ENCODE results near the gene IL34. TPM values are rescaled to one million over a fixed set of nuclear protein-coding genes. Genes with fewer than 3 reads are reported as not detected.

The IL34 gene
- total RNA-seq, 1 experiment from 2014 or later: 8.8 TPM

- 0 out of 2 replicates have a peak, but pooled peaks cover under 1% of the 10 kb centered on the region for H3K27me3 ChIP-seq (ENCODE audit: control insufficient read depth, insufficient read depth, low read length)
- H3K36me3 ChIP-seq (replicated peaks; ENCODE audit: control insufficient read depth, insufficient read depth, low read length): no peaks in the 10 kb centered on the region; the same call in none of the 2 replicates
- no peak overlapping the region for H3K4me3 ChIP-seq (ENCODE audit: insufficient read depth, low read depth, low read length)
- DNase-seq: no peak
These were observed 45.1 kb downstream of the IL34 start for GRCh38 chr16:70691223-70692129.

- Histone ChIP-seq H3K36me3 (replicated peaks; ENCODE audit: control insufficient read depth, insufficient read depth, low read length) (no peaks in the 10 kb centered on the region; the same call in none of the 2 replicates), H3K27me3 (ENCODE audit: control insufficient read depth, insufficient read depth, low read length) (no peaks in the 10 kb centered on the region), H3K4me3 (ENCODE audit: insufficient read depth, low read depth, low read length) (no peak overlapping the region)
- no peak for DNase-seq
These were observed 45.9 kb downstream of the IL34 start for GRCh38 chr16:70692130-70692872.

DNA sequence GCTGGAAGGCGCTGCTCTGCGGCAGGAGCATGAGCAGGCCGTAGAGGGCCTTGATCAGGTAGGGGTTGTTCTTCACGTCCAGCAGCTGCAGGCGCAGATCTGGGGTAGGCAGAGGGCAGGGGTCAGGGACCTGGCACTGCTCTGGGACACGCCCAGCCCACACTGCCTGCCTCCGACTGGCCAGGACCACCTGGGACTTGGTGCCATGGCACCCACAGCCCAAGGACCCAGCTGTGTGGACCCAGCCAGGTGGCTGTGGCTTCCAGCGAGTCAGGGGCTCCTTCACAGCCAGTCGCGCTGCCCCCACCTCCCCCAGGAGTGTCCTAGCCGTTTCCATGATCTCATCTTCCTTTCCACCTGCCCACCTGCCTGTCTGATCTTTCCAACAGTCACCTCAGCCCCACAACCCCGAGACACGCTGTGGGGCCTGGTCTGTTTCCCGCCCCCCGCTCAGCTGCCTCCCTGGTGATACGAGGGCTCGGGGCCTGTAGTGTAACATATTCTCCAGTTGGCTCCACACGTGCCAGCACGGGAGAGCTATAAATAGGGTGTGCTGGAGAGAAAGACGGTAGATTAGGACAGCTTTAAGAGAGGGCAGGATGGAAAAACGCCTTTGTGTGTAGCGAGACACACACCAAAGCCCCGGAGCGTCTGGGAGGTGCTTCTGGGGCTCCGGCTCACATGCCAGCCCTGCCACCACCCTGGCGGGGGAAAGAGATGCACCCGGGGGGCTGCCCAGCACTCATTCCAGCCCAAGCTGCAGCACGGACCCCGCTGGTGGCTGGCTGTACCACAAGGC is 46.7 kb downstream of the IL34 start:
- Histone ChIP-seq H3K36me3 (replicated peaks; ENCODE audit: control insufficient read depth, insufficient read depth, low read length) (no peaks in the 10 kb centered on the region; the same call in none of the 2 replicates), H3K27me3 (ENCODE audit: control insufficient read depth, insufficient read depth, low read length) (no peaks in the 10 kb centered on the region), H3K4me3 (ENCODE audit: insufficient read depth, low read depth, low read length) (no peak overlapping the region)
- no peak for DNase-seq

DNA sequence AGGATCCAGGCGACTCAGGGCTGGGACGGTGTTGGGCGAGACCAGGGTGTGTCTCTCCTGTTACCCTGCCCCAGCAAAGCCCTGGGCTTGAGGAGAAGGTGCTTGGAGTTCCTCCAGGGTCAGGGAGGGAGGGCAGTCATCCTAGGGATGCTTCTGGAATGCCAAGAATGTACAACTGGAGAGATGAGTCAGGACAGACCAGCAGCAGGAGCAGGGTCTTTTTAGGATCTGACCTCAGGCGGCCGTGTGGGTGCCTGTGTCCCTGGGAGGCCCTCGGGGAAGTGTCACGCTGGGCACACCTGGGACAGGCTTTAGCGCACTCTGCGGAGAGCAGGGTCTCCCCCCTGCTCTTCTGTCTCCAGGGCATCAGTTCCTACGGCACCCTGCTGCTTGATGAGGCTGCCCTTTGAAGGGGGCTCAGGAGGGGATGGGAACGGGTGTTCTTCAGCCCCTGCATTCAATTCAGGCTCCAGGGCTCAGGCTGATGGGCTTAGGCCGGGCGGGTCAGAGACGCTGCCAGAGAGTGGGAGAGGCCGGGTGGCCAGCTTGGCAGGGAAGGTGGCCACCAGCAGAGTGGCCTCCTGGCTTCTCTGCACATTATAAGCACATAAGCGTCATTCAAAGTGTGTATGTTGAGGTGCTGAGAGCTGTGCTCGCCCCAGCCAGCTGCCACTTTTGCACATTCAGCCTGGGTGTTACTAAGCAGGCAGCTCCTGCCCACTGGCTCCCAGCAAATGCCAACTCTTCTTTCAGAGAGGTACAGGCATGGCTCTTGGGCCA is 47.9 kb downstream of the IL34 start:
- no peaks in the 10 kb centered on the region; the same call in none of the 2 replicates for H3K36me3 ChIP-seq (replicated peaks; ENCODE audit: control insufficient read depth, insufficient read depth, low read length)
- H3K27me3 ChIP-seq (ENCODE audit: control insufficient read depth, insufficient read depth, low read length): no peaks in the 10 kb centered on the region
- H3K4me3 ChIP-seq (ENCODE audit: insufficient read depth, low read depth, low read length): no peak overlapping the region
- peak; percentile 91 for DNase-seq

GRCh38 chr16:70694868-70695218 is 48.5 kb downstream of the IL34 start:
- no peak overlapping the region for H3K4me3 ChIP-seq (ENCODE audit: insufficient read depth, low read depth, low read length)
- H3K36me3 ChIP-seq (replicated peaks; ENCODE audit: control insufficient read depth, insufficient read depth, low read length): no peaks in the 10 kb centered on the region; the same call in none of the 2 replicates
- no peaks in the 10 kb centered on the region for H3K27me3 ChIP-seq (ENCODE audit: control insufficient read depth, insufficient read depth, low read length)
- DNase-seq: no peak

DNA sequence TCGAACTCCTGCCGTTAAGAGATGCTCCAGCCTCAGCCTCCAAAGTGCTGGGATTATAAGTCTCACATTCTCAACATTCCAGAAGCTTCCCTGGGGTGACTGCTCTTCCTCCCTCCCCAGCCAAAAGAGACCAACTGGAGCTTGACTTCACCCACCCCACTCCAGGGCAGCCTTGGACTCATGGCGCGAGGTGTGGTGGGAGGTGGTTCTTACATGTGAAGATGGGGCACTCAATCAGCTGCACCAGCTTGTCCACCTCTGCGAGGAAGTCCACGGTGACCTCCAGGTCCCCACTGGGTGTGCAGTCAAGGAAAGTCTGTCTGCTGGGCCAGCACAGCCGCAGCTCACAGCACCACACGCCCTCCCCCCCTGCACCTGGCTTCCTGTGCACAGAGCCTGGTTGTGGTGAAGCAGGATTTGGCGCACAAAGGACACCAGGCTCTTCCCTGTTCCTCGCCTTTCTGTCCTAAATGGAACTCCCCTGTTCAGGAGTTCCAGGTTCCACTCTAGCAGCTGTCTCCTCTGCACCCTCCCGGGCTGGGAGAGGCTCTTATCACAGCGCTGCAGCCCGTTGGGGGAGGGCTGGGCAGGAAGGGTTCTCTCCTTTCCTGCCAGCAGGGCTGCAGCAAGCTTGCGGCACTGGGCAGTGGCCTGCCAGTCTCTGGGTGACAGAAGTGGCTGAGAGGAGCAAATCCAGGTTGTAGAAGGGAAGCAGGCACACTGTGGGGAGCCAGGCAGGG is 49.1 kb downstream of the IL34 start:
- Histone ChIP-seq H3K4me3 (ENCODE audit: insufficient read depth, low read depth, low read length) (no peak overlapping the region), H3K36me3 (replicated peaks; ENCODE audit: control insufficient read depth, insufficient read depth, low read length) (no peaks in the 10 kb centered on the region; the same call in 1 of the 2 replicates), H3K27me3 (ENCODE audit: control insufficient read depth, insufficient read depth, low read length) (no peaks in the 10 kb centered on the region)
- DNase-seq: peak; percentile 76

GRCh38 chr16:70696355-70696754 is 50.0 kb downstream of the IL34 start:
- Histone ChIP-seq H3K36me3 (replicated peaks; ENCODE audit: control insufficient read depth, insufficient read depth, low read length) (no peaks in the 10 kb centered on the region; the same call in 1 of the 2 replicates), H3K27me3 (ENCODE audit: control insufficient read depth, insufficient read depth, low read length) (no peaks in the 10 kb centered on the region), H3K4me3 (ENCODE audit: insufficient read depth, low read depth, low read length) (no peak overlapping the region)
- DNase-seq: no peak

DNA sequence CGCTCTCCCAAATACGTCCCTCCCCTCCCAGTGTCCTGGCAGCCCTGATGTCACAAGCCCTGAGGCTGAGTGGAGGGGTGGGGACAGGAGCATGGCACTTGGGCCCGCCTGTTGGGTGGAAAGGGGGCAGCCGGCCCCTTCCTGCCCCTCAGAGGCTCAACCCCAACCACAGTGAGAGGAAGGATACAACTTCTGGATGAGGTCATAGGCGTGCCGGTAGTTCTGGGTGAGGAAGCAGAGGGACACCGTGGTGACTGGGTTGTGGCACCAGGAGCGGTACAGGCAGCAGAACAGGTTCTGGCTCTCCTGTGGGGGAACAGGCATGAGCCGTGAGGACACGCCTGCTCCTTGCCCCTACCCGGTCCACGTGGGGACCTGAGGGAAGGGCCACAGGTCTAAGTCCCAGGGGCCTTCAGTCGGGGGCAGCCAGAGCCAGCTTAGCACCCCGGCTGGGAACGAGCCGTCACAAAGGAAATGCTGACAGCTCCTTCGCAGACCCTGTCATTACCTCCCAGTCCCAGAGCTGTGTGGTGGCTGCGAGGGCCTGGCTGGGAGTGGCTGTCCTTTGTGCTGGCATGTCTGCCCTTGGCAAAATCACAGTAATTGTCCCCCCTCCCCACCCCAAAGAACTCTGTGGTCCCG is 50.7 kb downstream of the IL34 start:
- H3K4me3 ChIP-seq (ENCODE audit: insufficient read depth, low read depth, low read length): no peak overlapping the region
- H3K27me3 ChIP-seq (ENCODE audit: control insufficient read depth, insufficient read depth, low read length): no peaks in the 10 kb centered on the region
- no peaks in the 10 kb centered on the region; the same call in 1 of the 2 replicates for H3K36me3 ChIP-seq (replicated peaks; ENCODE audit: control insufficient read depth, insufficient read depth, low read length)
- no peak for DNase-seq

DNA sequence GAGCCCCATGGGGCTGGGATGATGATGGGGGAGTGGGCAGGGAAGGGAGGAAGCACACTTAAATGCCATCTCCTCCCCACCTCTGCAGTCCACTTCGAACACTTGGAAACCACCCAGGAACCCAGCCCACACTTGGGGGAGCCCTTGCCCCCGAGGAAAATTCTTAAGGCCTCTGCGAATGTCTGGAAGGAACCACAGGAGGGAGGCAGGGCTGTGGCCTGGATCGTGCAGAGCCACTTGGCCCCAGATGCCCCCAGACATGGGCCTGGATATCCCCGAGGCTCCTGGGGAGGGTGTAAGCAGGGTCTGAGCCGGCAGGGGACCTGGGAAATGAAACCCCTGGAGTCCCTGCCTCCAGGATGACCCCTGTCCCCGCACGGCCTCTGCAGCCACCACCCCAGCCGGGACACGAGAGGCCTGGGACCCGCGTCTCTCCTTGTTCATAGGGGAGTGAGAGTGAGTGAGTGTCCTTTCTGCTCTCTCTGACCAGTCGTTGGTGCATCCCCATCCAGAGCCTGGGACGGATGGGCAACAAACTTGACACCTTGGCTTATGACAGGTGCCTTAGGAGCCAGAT is 51.3 kb downstream of the IL34 start:
- Histone ChIP-seq H3K27me3 (ENCODE audit: control insufficient read depth, insufficient read depth, low read length) (no peaks in the 10 kb centered on the region), H3K36me3 (replicated peaks; ENCODE audit: control insufficient read depth, insufficient read depth, low read length) (no peaks in the 10 kb centered on the region; the same call in 1 of the 2 replicates), H3K4me3 (ENCODE audit: insufficient read depth, low read depth, low read length) (no peak overlapping the region)
- DNase-seq: no peak

DNA sequence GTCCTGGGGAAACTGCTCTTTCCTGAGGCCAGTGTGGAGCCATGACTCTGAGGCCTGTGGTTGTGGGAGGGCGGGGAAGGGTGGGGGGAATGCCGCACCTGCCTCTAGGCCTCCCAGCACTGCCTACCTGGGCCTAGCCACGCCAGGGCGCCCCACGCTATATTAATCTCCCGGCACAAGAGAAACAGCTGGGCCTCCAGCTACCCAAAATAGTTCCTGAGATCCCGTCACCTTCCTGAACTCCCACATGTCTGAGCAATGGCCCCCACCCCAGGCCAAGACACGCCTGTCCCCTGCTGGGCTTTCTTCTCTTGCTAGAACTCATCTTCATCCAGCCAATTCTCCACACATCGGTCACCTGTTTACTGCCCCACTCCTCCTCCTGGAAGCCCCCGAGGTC is 52.5 kb downstream of the IL34 start:
- DNase-seq: no peak
- no peaks in the 10 kb centered on the region for H3K27me3 ChIP-seq (ENCODE audit: control insufficient read depth, insufficient read depth, low read length)
- no peaks in the 10 kb centered on the region; the same call in 1 of the 2 replicates for H3K36me3 ChIP-seq (replicated peaks; ENCODE audit: control insufficient read depth, insufficient read depth, low read length)
- H3K4me3 ChIP-seq (ENCODE audit: insufficient read depth, low read depth, low read length): no peak overlapping the region

DNA sequence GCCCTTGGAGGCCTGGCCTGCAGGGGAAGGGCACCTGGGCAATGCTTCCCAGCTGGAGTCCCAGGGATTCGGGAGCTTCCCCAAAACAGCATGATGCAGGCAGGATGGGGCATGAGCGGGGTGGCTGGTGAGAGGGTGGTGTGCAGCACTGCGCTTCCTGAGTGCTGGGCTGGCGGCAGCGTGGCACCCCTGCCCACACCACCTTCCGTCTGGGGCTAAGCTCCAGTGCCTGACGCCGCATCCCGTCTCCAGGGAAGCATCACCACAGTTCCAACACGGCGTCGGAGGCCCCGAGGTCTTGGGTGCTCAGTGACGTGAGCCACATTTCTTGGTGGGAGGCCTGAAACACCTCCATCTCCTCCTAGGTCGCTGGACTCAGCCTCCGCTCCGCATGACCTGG is 53.3 kb downstream of the IL34 start:
- H3K27me3 ChIP-seq (ENCODE audit: control insufficient read depth, insufficient read depth, low read length): no peaks in the 10 kb centered on the region
- no peak for DNase-seq
- H3K4me3 ChIP-seq (ENCODE audit: insufficient read depth, low read depth, low read length): no peak overlapping the region
- H3K36me3 ChIP-seq (replicated peaks; ENCODE audit: control insufficient read depth, insufficient read depth, low read length): no peaks in the 10 kb centered on the region; the same call in 1 of the 2 replicates

- Histone ChIP-seq H3K27me3 (ENCODE audit: control insufficient read depth, insufficient read depth, low read length) (no peaks in the 10 kb centered on the region), H3K36me3 (replicated peaks; ENCODE audit: control insufficient read depth, insufficient read depth, low read length) (no peaks in the 10 kb centered on the region; the same call in 1 of the 2 replicates), H3K4me3 (ENCODE audit: insufficient read depth, low read depth, low read length) (no peak overlapping the region)
- no peak for DNase-seq
These were observed 54.0 kb downstream of the IL34 start for GRCh38 chr16:70700101-70701020.

Measured in H7 (cell line).